Measurements from ENCODE around the gene LARGE1.
A peak's percentile ranks its signal among the peaks of the same experiment; 100 is the strongest.

LARGE1 gene

DNA sequence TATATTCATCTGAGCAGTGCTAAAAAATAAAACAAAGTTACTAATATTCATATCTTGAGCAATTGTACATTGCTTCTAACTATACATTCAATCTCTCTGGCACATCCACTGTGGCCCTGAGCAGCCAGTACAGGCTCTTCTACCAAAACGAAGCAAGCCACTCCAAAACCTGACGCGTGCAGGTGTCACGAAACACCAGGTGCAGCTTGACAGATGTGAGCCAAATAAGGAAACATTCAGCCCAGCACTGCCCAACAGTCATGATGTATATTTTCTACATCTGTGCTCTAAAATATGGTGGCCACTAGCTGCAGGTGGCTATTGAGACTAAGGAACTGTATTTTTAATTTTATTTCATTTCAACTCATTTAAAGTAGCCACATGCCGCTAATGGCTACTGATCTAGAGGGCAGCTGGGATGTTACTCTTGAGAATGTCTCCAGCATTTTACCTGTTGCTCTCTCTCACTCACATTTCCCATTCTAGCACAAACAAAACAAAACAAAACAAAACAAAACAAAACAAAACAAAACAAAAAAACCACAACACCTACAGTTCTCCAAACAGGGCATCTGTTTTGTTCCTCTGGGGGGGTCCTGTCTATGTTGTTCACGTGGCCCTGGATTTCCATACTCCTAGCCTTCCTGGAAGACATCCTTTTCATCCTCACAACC lies 77.7 kb downstream of the LARGE1 start:
- peak overlapping the region in 5 of 10 experiments; percentile 14 to 44 (median 24); a peak in 8 of 20 replicates for H3K4me3 ChIP-seq
- peak overlapping the region; percentile 65 to 91 (median 78) for H3K4me2 ChIP-seq
- peaks cover 20 to 47% (median 34%) of the 10 kb centered on the region in 10 experiments for H3K4me1 ChIP-seq

GRCh38 chr22:33842006-33842354 lies 78.3 kb downstream of the LARGE1 start:
- H3K9ac ChIP-seq = peak overlapping the region; percentile 13 to 72 (median 25); a peak in 13 of 22 replicates
- H4K20me1 ChIP-seq = peaks cover 4 to 73% (median 55%) of the 10 kb centered on the region in 11 experiments; a peak in 15 of 22 replicates
- TF ChIP-seq Cebpa-rat (IDR thresholded peaks at IDR 0.05) = no peak
- H3K4me2 ChIP-seq = peak overlapping the region; percentile 65 to 91 (median 78)
- H3K27me3 ChIP-seq = no peaks in the 10 kb centered on the region
- peaks cover 20 to 47% (median 34%) of the 10 kb centered on the region in 10 experiments for H3K4me1 ChIP-seq
- peaks cover 0 to 16% (median 3%) of the 10 kb centered on the region in 11 experiments; a peak in 9 of 22 replicates for H3K36me3 ChIP-seq
- peak overlapping the region in 7 of 11 experiments; percentile 1 to 51 (median 27); a peak in 11 of 22 replicates for H3K27ac ChIP-seq
- H3K9me3 ChIP-seq (replicated peaks in 1 of 11) = peaks cover 5 to 22% (median 15%) of the 10 kb centered on the region in 11 experiments
- H3K4me3 ChIP-seq = peak overlapping the region in 8 of 10 experiments; percentile 2 to 45 (median 28); a peak in 11 of 20 replicates

More for the DNA sequence above, 77.7 kb downstream of the LARGE1 start:
- no peaks in the 10 kb centered on the region for H3K27me3 ChIP-seq
- peak overlapping the region in 6 of 11 experiments; percentile 14 to 72 (median 36); a peak in 6 of 22 replicates for H3K9ac ChIP-seq
- H3K36me3 ChIP-seq = peaks cover 0 to 21% (median 7%) of the 10 kb centered on the region in 11 experiments; a peak in 11 of 22 replicates
- peaks cover 10 to 28% (median 21%) of the 10 kb centered on the region in 11 experiments for H3K9me3 ChIP-seq (replicated peaks in 1 of 11)
- peak overlapping the region in 5 of 11 experiments; percentile 1 to 51 (median 27); a peak in 4 of 22 replicates for H3K27ac ChIP-seq
- TF ChIP-seq Cebpa-rat (IDR thresholded peaks at IDR 0.05) = no peak
- H4K20me1 ChIP-seq = peaks cover 4 to 67% (median 51%) of the 10 kb centered on the region in 11 experiments; a peak in 15 of 22 replicates

GRCh38 chr22:33841281-33842005 lies 78.8 kb downstream of the LARGE1 start:
- Histone ChIP-seq H3K4me2 (peak overlapping the region; percentile 65 to 91 (median 78)), H3K27ac (peak overlapping the region in 8 of 11 experiments; percentile 1 to 51 (median 22); a peak in 11 of 22 replicates), H3K4me3 (peak overlapping the region in 6 of 10 experiments; percentile 2 to 45 (median 28); a peak in 7 of 20 replicates), H3K4me1 (peaks cover 20 to 47% (median 34%) of the 10 kb centered on the region in 10 experiments), H3K36me3 (peaks cover 0 to 11% (median 0%) of the 10 kb centered on the region in 11 experiments; a peak in 1 of 22 replicates), H3K27me3 (no peaks in the 10 kb centered on the region), H3K9ac (peak overlapping the region in 9 of 11 experiments; percentile 13 to 72 (median 25); a peak in 15 of 22 replicates), H3K9me3 (replicated peaks in 1 of 11) (peaks cover 0 to 17% (median 10%) of the 10 kb centered on the region in 11 experiments; a peak in 16 of 22 replicates), H4K20me1 (peaks cover 4 to 78% (median 60%) of the 10 kb centered on the region in 11 experiments; a peak in 17 of 22 replicates)
- TF ChIP-seq Cebpa-rat (IDR thresholded peaks at IDR 0.05) = no peak

- no peak for TF ChIP-seq Cebpa-rat (IDR thresholded peaks at IDR 0.05)
- Histone ChIP-seq H4K20me1 (peaks cover 4 to 96% (median 83%) of the 10 kb centered on the region in 11 experiments; a peak in 18 of 22 replicates), H3K4me2 (no peak overlapping the region), H3K9me3 (replicated peaks in 1 of 11) (no peaks in the 10 kb centered on the region), H3K9ac (no peak overlapping the region), H3K27ac (no peak overlapping the region), H3K27me3 (no peaks in the 10 kb centered on the region), H3K4me3 (no peak overlapping the region), H3K4me1 (peaks cover 20 to 41% (median 30%) of the 10 kb centered on the region in 10 experiments), H3K36me3 (0 out of 22 replicates have a peak, but pooled peaks cover 0 to 5% (median 0%) of the 10 kb centered on the region in 11 experiments)
Measured at GRCh38 chr22:33838644-33839043, 81.6 kb downstream of the LARGE1 start.

GRCh38 chr22:33837826-33838225 lies 82.5 kb downstream of the LARGE1 start:
- Histone ChIP-seq H4K20me1 (peaks cover 4 to 98% (median 80%) of the 10 kb centered on the region in 11 experiments; a peak in 18 of 22 replicates), H3K4me2 (no peak overlapping the region), H3K27me3 (no peaks in the 10 kb centered on the region), H3K4me3 (no peak overlapping the region), H3K27ac (no peak overlapping the region), H3K36me3 (peaks cover 0 to 5% (median 0%) of the 10 kb centered on the region in 11 experiments; a peak in 1 of 22 replicates), H3K9ac (no peak overlapping the region), H3K4me1 (peaks cover 17 to 33% (median 22%) of the 10 kb centered on the region in 10 experiments), H3K9me3 (replicated peaks in 1 of 11) (no peaks in the 10 kb centered on the region)
- no peak for TF ChIP-seq Cebpa-rat (IDR thresholded peaks at IDR 0.05)

GRCh38 chr22:33835265-33835664 lies 85.0 kb downstream of the LARGE1 start:
- Histone ChIP-seq H3K4me1 (peaks cover 0 to 7% (median under 1%) of the 10 kb centered on the region in 10 experiments; a peak in 5 of 20 replicates), H3K9me3 (replicated peaks in 1 of 11) (no peaks in the 10 kb centered on the region), H3K4me2 (no peak overlapping the region), H3K36me3 (peaks cover 0 to 14% (median 0%) of the 10 kb centered on the region in 11 experiments; a peak in 2 of 22 replicates), H3K27ac (no peak overlapping the region), H3K4me3 (no peak overlapping the region), H3K27me3 (no peaks in the 10 kb centered on the region), H3K9ac (no peak overlapping the region), H4K20me1 (peaks cover 0 to 99% (median 74%) of the 10 kb centered on the region in 11 experiments; a peak in 17 of 22 replicates)
- TF ChIP-seq Cebpa-rat (IDR thresholded peaks at IDR 0.05) = no peak

GRCh38 chr22:33832558-33833151 lies 87.6 kb downstream of the LARGE1 start:
- H3K27ac ChIP-seq = no peak overlapping the region
- H3K4me3 ChIP-seq = no peak overlapping the region
- H3K4me1 ChIP-seq = no peaks in the 10 kb centered on the region; a peak in 1 of 20 replicates
- H3K9me3 ChIP-seq (replicated peaks in 1 of 11) = peaks cover 0 to 4% (median 0%) of the 10 kb centered on the region in 11 experiments; a peak in 1 of 22 replicates
- peaks cover 0 to 99% (median 67%) of the 10 kb centered on the region in 11 experiments; a peak in 17 of 22 replicates for H4K20me1 ChIP-seq
- TF ChIP-seq Cebpa-rat (IDR thresholded peaks at IDR 0.05) = no peak
- no peaks in the 10 kb centered on the region for H3K27me3 ChIP-seq
- peaks cover 0 to 23% (median 0%) of the 10 kb centered on the region in 11 experiments; a peak in 6 of 22 replicates for H3K36me3 ChIP-seq
- H3K9ac ChIP-seq = no peak overlapping the region
- H3K4me2 ChIP-seq = no peak overlapping the region

- Histone ChIP-seq H3K27ac (no peak overlapping the region), H3K36me3 (peaks cover 0 to 30% (median 3%) of the 10 kb centered on the region in 11 experiments; a peak in 9 of 22 replicates), H3K4me3 (no peak overlapping the region), H3K4me2 (no peak overlapping the region), H4K20me1 (peaks cover 0 to 98% (median 64%) of the 10 kb centered on the region in 11 experiments; a peak in 17 of 22 replicates), H3K27me3 (no peaks in the 10 kb centered on the region), H3K9ac (no peak overlapping the region), H3K4me1 (no peaks in the 10 kb centered on the region; a peak in 1 of 20 replicates), H3K9me3 (replicated peaks in 1 of 11) (peaks cover 0 to 14% (median 0%) of the 10 kb centered on the region in 11 experiments; a peak in 7 of 22 replicates)
- TF ChIP-seq Cebpa-rat (IDR thresholded peaks at IDR 0.05) = no peak
Measured at GRCh38 chr22:33831651-33832050, 88.6 kb downstream of the LARGE1 start.

Data from BLaER1 treated with 17β-estradiol and CSF1 and Interleukin-3, amounts not matched to agents 10 nM and 100 nM (cell line).